Astrocyte (in vitro differentiated cells and primary cell): ENCODE data around the gene RTTN. TPM values are rescaled to one million over a fixed set of nuclear protein-coding genes. Genes with fewer than 3 reads are reported as not detected.

Experiments used
- DNase-seq: peaks from one replicate; pipeline ENCODE4 v3.0.0-alpha.2; 2010; ENCODE audit warnings: low read depth
- FAIRE-seq: peaks from 2 replicates; lab custom pipeline; 2011; peaks lifted over from hg19 to GRCh38; lab: Jason Lieb, UNC
- H2AFZ ChIP-seq: 2 replicates; pipeline ENCODE4 v1.6.0; 2012; ENCODE audit warnings: low read depth, low read length, inconsistent platforms
- H3K27ac ChIP-seq: 2 replicates; pipeline ENCODE4 v1.5.1; 2011; ENCODE audit warnings: low read depth, low read length, inconsistent platforms
- H3K27me3 ChIP-seq: 2 replicates; pipeline ENCODE4 v1.6.0; 2011; ENCODE audit warnings: low read length, inconsistent platforms; ENCODE audit not compliant: insufficient read depth
- H3K36me3 ChIP-seq: 2 replicates; pipeline ENCODE4 v1.5.1; 2011; ENCODE audit warnings: low read length, inconsistent platforms; ENCODE audit not compliant: insufficient read depth
- H3K4me1 ChIP-seq: 2 replicates; pipeline ENCODE4 v1.5.1; 2011; ENCODE audit warnings: low read length, inconsistent platforms; ENCODE audit not compliant: insufficient read depth
- H3K4me2 ChIP-seq: 2 replicates; pipeline ENCODE4 v1.6.0; 2012; ENCODE audit warnings: low read length, inconsistent platforms
- H3K4me3 ChIP-seq: 2 replicates; pipeline ENCODE4 v1.5.1; 2011; ENCODE audit warnings: low read depth, mild to moderate bottlenecking, low read length, inconsistent platforms; ENCODE audit not compliant: insufficient read depth
- H3K79me2 ChIP-seq: 2 replicates; pipeline ENCODE4 v1.6.0; 2012; ENCODE audit warnings: mild to moderate bottlenecking, low read length, inconsistent platforms; ENCODE audit not compliant: insufficient read depth
- H3K9ac ChIP-seq: 2 replicates; pipeline ENCODE4 v1.6.0; 2012; ENCODE audit warnings: mild to moderate bottlenecking, low read length, inconsistent platforms
- H3K9me3 ChIP-seq: 2 replicates; pipeline ENCODE4 v1.5.1; 2012; ENCODE audit warnings: low read depth, mild to moderate bottlenecking, low read length, inconsistent platforms; ENCODE audit not compliant: insufficient read depth
- H4K20me1 ChIP-seq: 2 replicates; pipeline ENCODE4 v1.6.0; 2012; ENCODE audit warnings: low read length, inconsistent platforms; ENCODE audit not compliant: insufficient read depth
- H3K27ac Mint-ChIP-seq: one replicate; pipeline ENCODE4 v1.8.0; 2021; ENCODE audit warnings: mild to moderate bottlenecking, mixed read lengths; ENCODE audit not compliant: unreplicated experiment
- H3K27me3 Mint-ChIP-seq: one replicate; pipeline ENCODE4 v1.8.0; 2021; ENCODE audit warnings: low read depth, mixed read lengths; ENCODE audit not compliant: unreplicated experiment
- H3K36me3 Mint-ChIP-seq: one replicate; pipeline ENCODE4 v1.8.0; 2021; ENCODE audit warnings: low read depth, mixed read lengths; ENCODE audit not compliant: unreplicated experiment
- H3K4me1 Mint-ChIP-seq: one replicate; pipeline ENCODE4 v1.8.0; 2021; ENCODE audit warnings: low read depth, mixed read lengths; ENCODE audit not compliant: unreplicated experiment
- H3K4me3 Mint-ChIP-seq: one replicate; pipeline ENCODE4 v1.8.0; 2021; ENCODE audit warnings: mild to moderate bottlenecking, moderate library complexity, mixed read lengths; ENCODE audit not compliant: unreplicated experiment
- H3K9me3 Mint-ChIP-seq: one replicate; pipeline ENCODE4 v1.8.0; 2021; ENCODE audit warnings: mild to moderate bottlenecking, mixed read lengths; ENCODE audit not compliant: unreplicated experiment
- CTCF ChIP-seq: IDR thresholded peaks from 2 replicates; pipeline ENCODE4 v1.5.1; 2011; ENCODE audit warnings: low read depth, mild to moderate bottlenecking, inconsistent platforms, low read length, moderate library complexity; ENCODE audit not compliant: insufficient read depth
- EZH2 ChIP-seq: IDR thresholded peaks from 2 replicates; pipeline ENCODE4 v1.6.1; 2012; ENCODE audit warnings: mild to moderate bottlenecking, low read length, inconsistent platforms; ENCODE audit not compliant: insufficient read depth
- total RNA-seq: library from RNA; stranded (reverse); gene quantifications from 2 replicates; pipeline ENCODE4 v1.2.1, GENCODE V29; 2021

The RTTN gene
- total RNA-seq, 1 donor from 2014 or later: 6.3 TPM

GRCh38 chr18:70126832-70127231 is 78.7 kb downstream of the RTTN start:
- no peaks in the 10 kb centered on the region for H3K36me3 Mint-ChIP-seq
- H3K9me3 ChIP-seq: no peaks in the 10 kb centered on the region
- no peak overlapping the region for H3K9ac ChIP-seq
- no peak overlapping the region for H3K4me3 ChIP-seq
- no peak overlapping the region for H3K4me3 Mint-ChIP-seq
- no peaks in the 10 kb centered on the region for H4K20me1 ChIP-seq
- FAIRE-seq (no peak), DNase-seq (no peak)
- H3K4me1 Mint-ChIP-seq: no peaks in the 10 kb centered on the region
- H3K4me2 ChIP-seq: no peak overlapping the region
- H3K27me3 ChIP-seq: no peaks in the 10 kb centered on the region
- H3K27ac ChIP-seq: no peak overlapping the region
- no peak overlapping the region for H2AFZ ChIP-seq
- no peaks in the 10 kb centered on the region for H3K4me1 ChIP-seq
- H3K9me3 Mint-ChIP-seq: no peaks in the 10 kb centered on the region
- no peaks in the 10 kb centered on the region for H3K27me3 Mint-ChIP-seq
- H3K36me3 ChIP-seq: no peaks in the 10 kb centered on the region
- no peak for TF ChIP-seq EZH2
- no peaks in the 10 kb centered on the region for H3K79me2 ChIP-seq
- no peak overlapping the region for H3K27ac Mint-ChIP-seq

- Histone ChIP-seq H3K4me2 (no peak overlapping the region), H3K9ac (no peak overlapping the region), H3K4me1 (no peaks in the 10 kb centered on the region), H3K4me3 (no peak overlapping the region), H3K36me3 (no peaks in the 10 kb centered on the region), H3K79me2 (no peaks in the 10 kb centered on the region), H3K9me3 (no peaks in the 10 kb centered on the region), H2AFZ (no peak overlapping the region), H3K27me3 (no peaks in the 10 kb centered on the region), H3K27ac (no peak overlapping the region), H4K20me1 (no peaks in the 10 kb centered on the region)
- FAIRE-seq (no peak), DNase-seq (no peak)
- H3K36me3 Mint-ChIP-seq: no peaks in the 10 kb centered on the region
- H3K27me3 Mint-ChIP-seq: no peaks in the 10 kb centered on the region
- no peak overlapping the region for H3K4me3 Mint-ChIP-seq
- H3K27ac Mint-ChIP-seq: no peak overlapping the region
- H3K9me3 Mint-ChIP-seq: no peaks in the 10 kb centered on the region
- H3K4me1 Mint-ChIP-seq: no peaks in the 10 kb centered on the region
- no peak for TF ChIP-seq EZH2
- TF ChIP-seq CTCF: no peak
Observed at GRCh38 chr18:70124139-70124538, 81.3 kb downstream of the RTTN start.

GRCh38 chr18:70121842-70122241 is 83.6 kb downstream of the RTTN start:
- Histone ChIP-seq H3K9me3 (no peaks in the 10 kb centered on the region), H3K4me3 (no peak overlapping the region), H3K4me2 (no peak overlapping the region), H3K27ac (no peak overlapping the region), H4K20me1 (no peaks in the 10 kb centered on the region), H3K27me3 (no peaks in the 10 kb centered on the region), H3K36me3 (no peaks in the 10 kb centered on the region), H3K9ac (no peak overlapping the region), H2AFZ (no peak overlapping the region), H3K79me2 (no peaks in the 10 kb centered on the region), H3K4me1 (no peaks in the 10 kb centered on the region)
- no peaks in the 10 kb centered on the region for H3K27me3 Mint-ChIP-seq
- DNase-seq (no peak), FAIRE-seq (no peak)
- H3K4me3 Mint-ChIP-seq: no peak overlapping the region
- TF ChIP-seq EZH2: no peak
- TF ChIP-seq CTCF: no peak
- no peaks in the 10 kb centered on the region for H3K4me1 Mint-ChIP-seq
- H3K27ac Mint-ChIP-seq: no peak overlapping the region
- H3K9me3 Mint-ChIP-seq: no peaks in the 10 kb centered on the region
- H3K36me3 Mint-ChIP-seq: no peaks in the 10 kb centered on the region
